Measurements from ENCODE around the gene OR5A2. TPM values are rescaled to one million over a fixed set of nuclear protein-coding genes. Genes with fewer than 3 reads are reported as not detected.

OR5A2 gene, protein sequence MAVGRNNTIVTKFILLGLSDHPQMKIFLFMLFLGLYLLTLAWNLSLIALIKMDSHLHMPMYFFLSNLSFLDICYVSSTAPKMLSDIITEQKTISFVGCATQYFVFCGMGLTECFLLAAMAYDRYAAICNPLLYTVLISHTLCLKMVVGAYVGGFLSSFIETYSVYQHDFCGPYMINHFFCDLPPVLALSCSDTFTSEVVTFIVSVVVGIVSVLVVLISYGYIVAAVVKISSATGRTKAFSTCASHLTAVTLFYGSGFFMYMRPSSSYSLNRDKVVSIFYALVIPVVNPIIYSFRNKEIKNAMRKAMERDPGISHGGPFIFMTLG
- polyA plus RNA-seq (2012; ENCODE audit: insufficient read length, low read depth) = not detected

DNA sequence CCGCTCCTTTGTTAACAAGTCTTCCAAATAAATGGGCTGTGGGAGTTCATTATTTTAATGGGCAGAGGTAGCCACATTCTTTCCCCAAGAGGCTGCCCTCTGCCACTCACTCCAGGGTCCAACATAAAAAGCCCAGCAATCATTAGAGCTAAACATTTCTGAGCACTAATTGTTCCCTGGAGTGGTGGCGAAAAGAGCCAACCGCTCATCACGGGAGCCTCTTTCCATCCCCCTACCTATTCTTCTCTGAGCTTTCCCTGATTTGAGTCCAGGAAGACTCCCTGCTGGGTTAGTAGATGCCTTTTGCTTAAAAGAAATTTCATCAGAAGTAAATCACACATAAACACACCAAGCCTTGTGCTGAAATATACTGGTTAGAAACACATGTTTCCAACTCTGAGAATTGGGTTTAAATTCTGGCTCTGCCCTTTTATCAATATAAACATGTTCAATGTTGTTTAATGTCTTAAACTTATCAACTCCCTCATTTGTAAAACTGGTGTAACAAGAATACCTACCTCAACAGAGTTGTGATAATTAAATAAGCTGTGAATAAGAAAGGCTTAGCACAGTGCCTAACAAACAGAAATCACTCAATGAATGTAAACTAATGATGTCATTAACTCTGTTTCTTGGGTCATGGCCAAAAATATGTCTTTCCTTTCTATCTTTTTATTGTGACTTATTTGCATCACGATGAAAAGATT is at the start of gene OR5A2:
Gene OR5A2, minus strand, starts transcription at position 53 of the 707 bp plus-strand sequence. CDS start 3,460 bp downstream, outside the sequence.
- TF ChIP-seq REST (IDR thresholded peaks at IDR 0.05; ENCODE audit: insufficient read depth in 1 of 2, low read depth in 2 of 2, low read length in 2 of 2) = no peak
- TF ChIP-seq SIN3A (IDR thresholded peaks at IDR 0.05; ENCODE audit: borderline replicate concordance, insufficient read depth, low read length) = no peak
- no peak for TF ChIP-seq POLR2AphosphoS5 (IDR thresholded peaks at IDR 0.05; ENCODE audit: low read depth, low read length)
- no peak for TF ChIP-seq TAF1 (IDR thresholded peaks at IDR 0.05; ENCODE audit: borderline replicate concordance, insufficient read depth, low read length)
- no peak for TF ChIP-seq FOXP2 (optimal IDR thresholded peaks at IDR 0.05; ENCODE audit: borderline replicate concordance, extremely low read depth, extremely low read length, insufficient read depth)

- no peak for TF ChIP-seq REST (IDR thresholded peaks at IDR 0.05; ENCODE audit: insufficient read depth in 1 of 2, low read depth in 2 of 2, low read length in 2 of 2)
- no peak for TF ChIP-seq FOXP2 (optimal IDR thresholded peaks at IDR 0.05; ENCODE audit: borderline replicate concordance, extremely low read depth, extremely low read length, insufficient read depth)
- TF ChIP-seq POLR2AphosphoS5 (IDR thresholded peaks at IDR 0.05; ENCODE audit: low read depth, low read length) = no peak
- TF ChIP-seq SIN3A (IDR thresholded peaks at IDR 0.05; ENCODE audit: borderline replicate concordance, insufficient read depth, low read length) = no peak
- TF ChIP-seq TAF1 (IDR thresholded peaks at IDR 0.05; ENCODE audit: borderline replicate concordance, insufficient read depth, low read length) = no peak
These were observed 49.0 kb upstream of the OR5A2 start for GRCh38 chr11:59475176-59475575.

DNA sequence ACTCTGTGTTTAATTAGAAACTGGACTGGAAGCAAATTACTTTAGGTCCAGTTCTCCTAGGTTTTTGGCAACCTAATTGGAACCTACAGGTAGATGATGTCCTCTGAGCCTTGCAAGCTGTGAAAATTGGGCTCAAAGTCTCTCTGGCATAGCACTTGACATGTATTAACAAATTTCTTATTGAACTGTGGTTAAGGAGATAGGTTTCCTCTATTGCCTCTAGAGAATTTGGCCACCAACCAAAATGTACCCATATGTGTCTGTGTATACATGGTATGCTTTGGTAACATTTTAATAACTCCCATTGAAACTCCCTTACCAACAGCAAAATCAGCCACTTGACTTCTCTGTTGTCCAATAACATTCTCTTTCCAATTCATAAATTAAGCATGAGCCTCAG is 46.8 kb upstream of the OR5A2 start, which contains the start of gene OR4D10:
Gene OR4D10, plus strand, starts transcription at position 301 of the 400 bp plus-strand sequence. CDS start 4,115 bp downstream, outside the sequence.
- TF ChIP-seq TAF1 (IDR thresholded peaks at IDR 0.05; ENCODE audit: borderline replicate concordance, insufficient read depth, low read length) = no peak
- TF ChIP-seq REST (IDR thresholded peaks at IDR 0.05; ENCODE audit: insufficient read depth in 1 of 2, low read depth in 2 of 2, low read length in 2 of 2) = no peak
- TF ChIP-seq POLR2AphosphoS5 (IDR thresholded peaks at IDR 0.05; ENCODE audit: low read depth, low read length) = no peak
- no peak for TF ChIP-seq FOXP2 (optimal IDR thresholded peaks at IDR 0.05; ENCODE audit: borderline replicate concordance, extremely low read depth, extremely low read length, insufficient read depth)
- no peak for TF ChIP-seq SIN3A (IDR thresholded peaks at IDR 0.05; ENCODE audit: borderline replicate concordance, insufficient read depth, low read length)

- no peak for TF ChIP-seq REST (IDR thresholded peaks at IDR 0.05; ENCODE audit: insufficient read depth in 1 of 2, low read depth in 2 of 2, low read length in 2 of 2)
- TF ChIP-seq SIN3A (IDR thresholded peaks at IDR 0.05; ENCODE audit: borderline replicate concordance, insufficient read depth, low read length) = no peak
- TF ChIP-seq FOXP2 (optimal IDR thresholded peaks at IDR 0.05; ENCODE audit: borderline replicate concordance, extremely low read depth, extremely low read length, insufficient read depth) = no peak
- TF ChIP-seq POLR2AphosphoS5 (IDR thresholded peaks at IDR 0.05; ENCODE audit: low read depth, low read length) = no peak
- TF ChIP-seq TAF1 (IDR thresholded peaks at IDR 0.05; ENCODE audit: borderline replicate concordance, insufficient read depth, low read length) = no peak
These were observed 37.0 kb upstream of the OR5A2 start for GRCh38 chr11:59463190-59463641.

Measured in PFSK-1 (cell line).